Neural progenitor cell (in vitro differentiated cells): ENCODE data around the gene NELFB. TPM values are rescaled to one million over a fixed set of nuclear protein-coding genes. Genes with fewer than 3 reads are reported as not detected.
A peak's percentile ranks its signal among the peaks of the same experiment; 100 is the strongest.

Experiments
- DNase-seq: peaks from one replicate; pipeline ENCODE4 v3.0.0-alpha.2; 2016; ENCODE audit warnings: low spot score
- H2AFZ ChIP-seq: fragments of 200-600 bp; sonication (generic); replicated peaks from 2 replicates; pipeline ENCODE4 v1.6.1; 2016; ENCODE audit warnings: antibody characterized with exemption
- H3F3A ChIP-seq: fragments of 200-600 bp; sonication (generic); 2 replicates; pipeline ENCODE4 v1.6.1; 2016; ENCODE audit warnings: antibody characterized with exemption, low read depth
- H3K27ac ChIP-seq: fragments of 200-600 bp; sonication (generic); 2 replicates; pipeline ENCODE4 v1.5.1; 2016; ENCODE audit warnings: mild to moderate bottlenecking
- H3K27me3 ChIP-seq: fragments of 200-600 bp; sonication (generic); 2 replicates; pipeline ENCODE4 v1.6.1; 2016; ENCODE audit warnings: mild to moderate bottlenecking, moderate library complexity
- H3K36me3 ChIP-seq: fragments of 200-600 bp; sonication (generic); 2 replicates; pipeline ENCODE4 v1.5.1; 2016
- H3K4me1 ChIP-seq: fragments of 200-600 bp; sonication (generic); 2 replicates; pipeline ENCODE4 v1.6.1; 2016; ENCODE audit warnings: mixed run types
- H3K4me2 ChIP-seq: fragments of 200-600 bp; sonication (generic); 2 replicates; pipeline ENCODE4 v1.6.1; 2016
- H3K4me3 ChIP-seq: fragments of 200-600 bp; sonication (generic); 2 replicates; pipeline ENCODE4 v1.5.1; 2016
- H3K79me2 ChIP-seq: fragments of 200-600 bp; sonication (generic); 2 replicates; pipeline ENCODE4 v1.6.1; 2016; ENCODE audit warnings: low read depth
- H3K9ac ChIP-seq: fragments of 200-600 bp; sonication (generic); 2 replicates; pipeline ENCODE4 v1.6.1; 2016
- H3K9me3 ChIP-seq: fragments of 200-600 bp; sonication (generic); 2 replicates; pipeline ENCODE4 v1.5.1; 2016; ENCODE audit warnings: low read depth
- H4K20me1 ChIP-seq: fragments of 200-600 bp; sonication (generic); 2 replicates; pipeline ENCODE4 v1.6.1; 2016; ENCODE audit warnings: low read depth
- H3K27ac Mint-ChIP-seq: 3 replicates; pipeline ENCODE4 v1.8.0; 2021; ENCODE audit warnings: mixed read lengths
- H3K27me3 Mint-ChIP-seq: 2 replicates; pipeline ENCODE4 v1.8.0; 2022; ENCODE audit warnings: low read depth, mild to moderate bottlenecking, inconsistent platforms, moderate library complexity, mixed read lengths; ENCODE audit not compliant: insufficient read depth
- H3K36me3 Mint-ChIP-seq: 3 replicates; pipeline ENCODE4 v1.8.0; 2021; ENCODE audit warnings: mixed read lengths
- H3K4me1 Mint-ChIP-seq: 3 replicates; pipeline ENCODE4 v1.8.0; 2021; ENCODE audit warnings: mixed read lengths
- H3K4me3 Mint-ChIP-seq: 3 replicates; pipeline ENCODE4 v1.8.0; 2021; ENCODE audit warnings: mild to moderate bottlenecking, moderate library complexity, mixed read lengths
- H3K9me3 Mint-ChIP-seq: 3 replicates; pipeline ENCODE4 v1.8.0; 2020; ENCODE audit warnings: mixed read lengths
- EZH2 ChIP-seq: fragments of 200-600 bp; sonication (generic); IDR thresholded peaks from 2 replicates; pipeline ENCODE4 v1.6.1; 2017; ENCODE audit warnings: antibody characterized with exemption, mild to moderate bottlenecking, moderate library complexity
- EZH2phosphoT487 ChIP-seq: fragments of 200-600 bp; sonication (generic); IDR thresholded peaks from 2 replicates; pipeline ENCODE4 v1.6.1; 2017; ENCODE audit warnings: antibody characterized with exemption
- total RNA-seq: library from RNA; depleted of rRNA; stranded (reverse); fragments of >200 nt; gene quantifications from 2 replicates; pipeline ENCODE4 v1.2.3, GENCODE V29; 2015; ENCODE audit warnings: low replicate concordance
- TF ChIP-seq, protein P1 (sequence below): fragments of 200-600 bp; sonication (generic); IDR thresholded peaks from 2 replicates; pipeline ENCODE4 v1.5.1; 2017; ENCODE audit warnings: antibody characterized with exemption, mild to moderate bottlenecking

The NELFB gene
- total RNA-seq, 1 donor from 2014 or later: 35.2 TPM

DNA sequence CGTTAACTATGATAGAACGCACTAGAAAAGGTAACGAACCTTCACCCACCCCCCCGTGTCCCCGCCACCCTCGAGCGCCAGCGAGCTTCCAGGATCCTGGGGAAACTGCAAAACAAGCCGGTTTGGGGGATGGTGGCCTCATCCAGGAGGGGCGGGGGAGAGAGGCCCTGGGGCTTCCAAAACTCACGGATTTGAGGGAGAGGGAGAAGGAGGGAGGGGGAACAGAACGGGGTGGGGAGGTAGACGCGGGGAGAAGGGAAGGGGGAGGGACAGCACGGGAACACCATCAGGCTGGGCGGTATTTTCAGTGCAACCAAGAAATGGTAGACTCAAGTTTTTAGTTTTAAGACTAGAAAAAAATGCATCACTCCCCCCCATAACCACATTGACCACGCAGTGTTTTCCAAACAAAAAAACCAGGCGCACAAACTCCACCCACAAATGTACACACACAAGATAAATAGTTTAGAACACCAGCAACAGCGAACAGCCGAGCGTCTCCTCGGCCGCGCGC is 45.5 kb downstream of the NELFB start:
- H3K4me3 ChIP-seq: peak overlapping the region; percentile 83
- H3K4me1 Mint-ChIP-seq: peaks cover 51% of the 10 kb centered on the region
- no peaks in the 10 kb centered on the region for H3K9me3 Mint-ChIP-seq

DNA sequence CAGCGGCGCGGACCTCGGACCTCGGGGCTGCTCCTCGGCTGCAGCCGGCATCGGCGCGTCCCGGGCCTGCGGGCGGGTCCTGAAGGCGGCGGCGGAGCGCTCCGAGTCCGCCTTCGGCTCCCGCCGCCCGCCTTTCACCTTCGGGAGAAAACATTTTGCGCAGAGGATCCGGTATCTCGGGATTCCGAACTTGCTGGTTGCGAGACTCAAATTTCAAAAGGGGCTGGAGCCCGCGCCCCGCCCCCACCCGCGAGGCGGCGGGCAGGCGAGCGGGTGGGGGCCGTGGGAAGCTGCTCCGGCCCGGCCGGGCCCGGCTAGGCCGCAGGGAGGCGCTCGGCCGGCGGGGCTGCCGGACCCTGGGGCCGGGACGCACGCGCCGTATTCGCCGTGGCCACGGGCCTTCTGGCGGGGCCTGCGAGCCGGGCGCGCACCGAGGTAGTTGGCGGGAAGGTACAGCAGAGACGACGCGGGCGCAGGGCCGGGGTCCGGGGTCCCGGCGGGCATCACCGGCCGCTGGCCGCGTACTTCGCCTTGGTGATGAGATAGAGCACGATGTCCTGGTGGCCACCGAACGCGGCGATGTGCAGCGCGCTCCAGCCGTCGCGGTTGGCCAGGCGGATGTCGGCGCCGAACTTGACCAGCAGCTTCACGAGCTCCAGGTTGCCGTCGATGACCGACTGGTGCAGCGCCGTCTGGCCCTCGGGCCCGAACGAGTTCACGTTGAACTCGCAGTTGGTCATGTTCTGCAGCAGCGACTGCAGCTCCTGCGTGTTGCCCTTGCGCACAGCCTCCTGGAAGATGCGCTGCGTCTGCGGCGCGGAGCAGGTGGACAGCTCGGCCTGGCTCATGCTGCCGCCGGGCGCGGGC is 46.2 kb downstream of the NELFB start:
- DNase-seq: peak; percentile 91
- peak overlapping the region; percentile 28 for H3K9ac ChIP-seq
- peak overlapping the region; percentile 83 for H3K4me3 ChIP-seq
- no peaks in the 10 kb centered on the region for H3K36me3 ChIP-seq
- Mint-ChIP-seq H3K9me3 (no peaks in the 10 kb centered on the region), H3K27me3 (peaks cover 9% of the 10 kb centered on the region), H3K36me3 (peaks cover 3% of the 10 kb centered on the region), H3K4me3 (peak overlapping the region; percentile 98), H3K4me1 (peaks cover 49% of the 10 kb centered on the region), H3K27ac (no peak overlapping the region)
- H3K4me1 ChIP-seq: peaks cover 68% of the 10 kb centered on the region
- H3K9me3 ChIP-seq: no peaks in the 10 kb centered on the region
- no peak for TF ChIP-seq EZH2phosphoT487
- TF ChIP-seq, protein P1, sequence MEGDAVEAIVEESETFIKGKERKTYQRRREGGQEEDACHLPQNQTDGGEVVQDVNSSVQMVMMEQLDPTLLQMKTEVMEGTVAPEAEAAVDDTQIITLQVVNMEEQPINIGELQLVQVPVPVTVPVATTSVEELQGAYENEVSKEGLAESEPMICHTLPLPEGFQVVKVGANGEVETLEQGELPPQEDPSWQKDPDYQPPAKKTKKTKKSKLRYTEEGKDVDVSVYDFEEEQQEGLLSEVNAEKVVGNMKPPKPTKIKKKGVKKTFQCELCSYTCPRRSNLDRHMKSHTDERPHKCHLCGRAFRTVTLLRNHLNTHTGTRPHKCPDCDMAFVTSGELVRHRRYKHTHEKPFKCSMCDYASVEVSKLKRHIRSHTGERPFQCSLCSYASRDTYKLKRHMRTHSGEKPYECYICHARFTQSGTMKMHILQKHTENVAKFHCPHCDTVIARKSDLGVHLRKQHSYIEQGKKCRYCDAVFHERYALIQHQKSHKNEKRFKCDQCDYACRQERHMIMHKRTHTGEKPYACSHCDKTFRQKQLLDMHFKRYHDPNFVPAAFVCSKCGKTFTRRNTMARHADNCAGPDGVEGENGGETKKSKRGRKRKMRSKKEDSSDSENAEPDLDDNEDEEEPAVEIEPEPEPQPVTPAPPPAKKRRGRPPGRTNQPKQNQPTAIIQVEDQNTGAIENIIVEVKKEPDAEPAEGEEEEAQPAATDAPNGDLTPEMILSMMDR: peak; percentile 50
- peak; percentile 36 for TF ChIP-seq EZH2
- H3K27me3 ChIP-seq: peaks cover 44% of the 10 kb centered on the region
- peaks cover 18% of the 10 kb centered on the region for H3K79me2 ChIP-seq
- H4K20me1 ChIP-seq: peaks cover 50% of the 10 kb centered on the region
- H3K27ac ChIP-seq: no peak overlapping the region
- H2AFZ ChIP-seq: no peak overlapping the region
- peak overlapping the region; percentile 99 for H3K4me2 ChIP-seq
- peaks cover 75% of the 10 kb centered on the region for H3F3A ChIP-seq

More for the DNA sequence above, 45.5 kb downstream of the NELFB start:
- Histone ChIP-seq H3K27me3 (peaks cover 50% of the 10 kb centered on the region), H3K9me3 (no peaks in the 10 kb centered on the region), H3K4me2 (peak overlapping the region; percentile 99), H3K27ac (no peak overlapping the region), H4K20me1 (peaks cover 50% of the 10 kb centered on the region), H3F3A (peaks cover 75% of the 10 kb centered on the region), H2AFZ (no peak overlapping the region), H3K36me3 (no peaks in the 10 kb centered on the region), H3K79me2 (peaks cover 18% of the 10 kb centered on the region), H3K9ac (peak overlapping the region; percentile 28), H3K4me1 (peaks cover 63% of the 10 kb centered on the region)
- TF ChIP-seq, protein P1: no peak
- TF ChIP-seq EZH2phosphoT487 (no peak), EZH2 (peak; percentile 32)
- H3K27me3 Mint-ChIP-seq: peaks cover 9% of the 10 kb centered on the region
- H3K27ac Mint-ChIP-seq: no peak overlapping the region
- peaks cover 3% of the 10 kb centered on the region for H3K36me3 Mint-ChIP-seq
- H3K4me3 Mint-ChIP-seq: peak overlapping the region; percentile 98
- DNase-seq: peak; percentile 90

DNA sequence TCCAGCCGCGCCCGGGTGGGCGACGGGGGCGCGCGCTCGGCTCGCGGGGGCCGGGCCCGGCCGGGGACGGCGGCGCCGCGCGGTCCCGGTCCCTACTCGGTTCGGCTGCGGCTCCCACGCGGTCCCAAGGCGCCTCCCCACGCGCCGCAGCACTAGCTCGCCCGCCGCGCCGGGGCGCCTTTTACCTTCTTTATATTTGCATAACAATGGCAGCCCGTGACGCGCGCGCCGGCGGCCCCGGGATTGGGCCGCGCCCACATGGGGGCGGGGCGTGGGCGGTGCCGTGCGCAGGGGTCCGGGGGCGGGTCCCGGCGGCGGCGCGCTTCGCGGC is 47.0 kb downstream of the NELFB start, which contains the start of gene NRARP:
Gene NRARP (minus strand): TSS at position 154 of the 331 bp plus-strand sequence. CDS start 343 bp downstream, outside the sequence.
- H2AFZ ChIP-seq: no peak within 1 kb of the TSS
- H3K27me3 ChIP-seq: peaks cover 36% of the 10 kb centered on the region
- peak within 1 kb of the TSS; percentile 83 for H3K4me3 ChIP-seq
- peaks cover 46% of the 10 kb centered on the region for H3K4me1 Mint-ChIP-seq
- H3F3A ChIP-seq: peaks cover 67% of the 10 kb centered on the region
- H3K36me3 ChIP-seq: no peaks in the 10 kb centered on the region
- peaks cover 7% of the 10 kb centered on the region for H3K27me3 Mint-ChIP-seq
- peak; percentile 94 for DNase-seq
- peaks cover 18% of the 10 kb centered on the region for H3K79me2 ChIP-seq
- TF ChIP-seq, protein P1: no peak
- TF ChIP-seq EZH2 (no peak), EZH2phosphoT487 (no peak)
- H3K9me3 Mint-ChIP-seq: no peaks in the 10 kb centered on the region
- H3K4me3 Mint-ChIP-seq: peak within 1 kb of the TSS; percentile 98
- peaks cover 69% of the 10 kb centered on the region for H3K4me1 ChIP-seq
- no peaks in the 10 kb centered on the region for H3K9me3 ChIP-seq
- H3K27ac ChIP-seq: no peak within 1 kb of the TSS
- peaks cover 3% of the 10 kb centered on the region for H3K36me3 Mint-ChIP-seq
- peaks cover 46% of the 10 kb centered on the region for H4K20me1 ChIP-seq
- H3K4me2 ChIP-seq: peak within 1 kb of the TSS; percentile 99
- H3K9ac ChIP-seq: peak within 1 kb of the TSS; percentile 28
- no peak within 1 kb of the TSS for H3K27ac Mint-ChIP-seq
